NT2/D1 (cell line): Measurements from ENCODE around the gene SH2D1B.

Experiments used
- DNase-seq: peaks from one replicate; pipeline ENCODE4 v3.0.0-alpha.2; 2011; ENCODE audit warnings: low read depth, low spot score
- H3K27me3 ChIP-seq: 2 replicates; pipeline ENCODE4 v1.6.0; 2011; ENCODE audit warnings: mild to moderate bottlenecking; ENCODE audit not compliant: insufficient read length, insufficient read depth
- H3K36me3 ChIP-seq: 2 replicates; pipeline ENCODE4 v1.6.1; 2011; ENCODE audit warnings: mild to moderate bottlenecking, low read length, mixed read lengths; ENCODE audit not compliant: insufficient read depth, insufficient read length
- H3K4me1 ChIP-seq: 2 replicates; pipeline ENCODE4 v1.5.1; 2011; ENCODE audit not compliant: insufficient read depth, insufficient read length
- H3K4me3 ChIP-seq: 2 replicates; pipeline ENCODE4 v1.5.1; 2011; ENCODE audit warnings: low read depth; ENCODE audit not compliant: insufficient read length
- H3K9ac ChIP-seq: 2 replicates; pipeline ENCODE4 v1.6.0; 2011; ENCODE audit warnings: low read depth; ENCODE audit not compliant: insufficient read length
- H3K9me3 ChIP-seq: 2 replicates; pipeline ENCODE4 v1.5.1; 2011; ENCODE audit warnings: mild to moderate bottlenecking, low read length; ENCODE audit not compliant: insufficient read depth
- SUZ12 ChIP-seq: IDR thresholded peaks from 2 replicates; pipeline ENCODE4 v1.6.1; 2011; ENCODE audit not compliant: insufficient read length, insufficient read depth; ENCODE audit errors: extremely low read depth
- YY1 ChIP-seq: IDR thresholded peaks from 2 replicates; pipeline ENCODE4 v1.6.1; 2011; ENCODE audit not compliant: insufficient read length, insufficient read depth
- ZNF274 ChIP-seq: IDR thresholded peaks from 2 replicates; pipeline ENCODE4 v1.6.1; 2011; ENCODE audit warnings: mild to moderate bottlenecking, low read depth, low read length

The SH2D1B gene

DNA sequence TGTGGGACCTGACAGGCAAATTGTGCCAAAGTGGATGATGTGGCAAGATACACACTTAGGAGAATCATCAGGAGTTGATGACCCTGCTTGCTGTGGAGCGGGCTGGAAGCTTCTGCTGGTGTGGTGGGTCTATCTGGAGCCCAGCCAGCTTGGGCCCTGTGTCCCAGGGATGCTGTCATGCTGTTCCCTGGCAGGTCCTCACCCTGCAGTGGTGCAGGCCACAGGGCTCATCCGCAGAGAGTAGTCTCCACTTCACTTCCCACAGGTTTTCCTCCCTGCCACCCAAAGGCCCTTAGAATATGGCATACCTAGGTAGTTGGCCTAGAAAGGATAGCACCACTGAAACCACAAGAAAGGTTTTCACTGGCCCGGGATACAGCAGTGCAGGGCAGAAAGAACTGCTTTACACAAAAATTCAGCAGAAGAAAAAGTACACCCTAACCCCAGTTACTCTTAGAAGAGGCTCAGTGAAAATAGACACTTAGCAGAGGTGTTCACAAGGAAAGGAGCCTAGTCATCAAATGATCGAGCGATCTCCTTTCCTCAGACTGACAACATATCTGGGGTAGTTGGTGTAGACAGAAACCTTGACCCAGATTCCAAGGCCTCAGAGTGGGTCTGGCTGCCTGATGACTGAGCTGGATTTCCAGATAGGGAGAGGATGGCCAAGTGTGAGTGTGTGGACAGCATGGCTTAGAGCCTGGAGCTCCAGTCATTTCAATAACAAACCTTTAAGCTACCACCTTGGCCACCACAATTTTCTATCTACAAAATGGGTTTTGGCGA lies 31.7 kb downstream of the SH2D1B start:
- H3K4me3 ChIP-seq = no peak overlapping the region
- H3K9me3 ChIP-seq = no peaks in the 10 kb centered on the region
- peaks cover 13% of the 10 kb centered on the region for H3K36me3 ChIP-seq
- DNase-seq = no peak
- H3K27me3 ChIP-seq = no peaks in the 10 kb centered on the region
- TF ChIP-seq YY1 = no peak
- TF ChIP-seq SUZ12 = no peak
- TF ChIP-seq ZNF274 = no peak
- H3K4me1 ChIP-seq = peaks cover 15% of the 10 kb centered on the region
- no peak overlapping the region for H3K9ac ChIP-seq

DNA sequence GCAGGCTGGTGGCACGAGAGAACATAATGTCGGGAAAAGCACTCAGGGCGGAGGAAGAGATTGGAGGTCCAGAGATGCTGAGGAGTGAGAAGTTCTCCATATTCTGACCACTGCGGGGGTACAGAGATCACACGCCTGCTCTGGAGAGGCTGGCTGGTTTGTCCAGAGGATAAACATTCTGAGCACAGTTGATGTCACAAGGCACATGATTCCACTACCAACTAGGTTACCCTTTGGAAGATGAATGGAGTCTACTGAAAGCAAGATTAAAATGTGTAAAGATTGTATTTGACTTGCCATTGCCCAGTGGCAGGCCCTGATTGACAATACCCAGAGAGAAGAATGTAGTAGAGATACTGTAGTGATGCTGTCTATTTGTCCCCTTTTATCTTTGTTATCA lies 35.2 kb downstream of the SH2D1B start, which contains the start of gene SPATA46:
SPATA46 (minus strand) TSS at position 164 of the 400 bp plus-strand sequence; CDS start at position 100, 64 bp downstream.
- peaks cover 8% of the 10 kb centered on the region for H3K4me1 ChIP-seq
- no peak within 1 kb of the TSS for H3K4me3 ChIP-seq
- H3K9ac ChIP-seq = no peak within 1 kb of the TSS
- no peak for DNase-seq
- H3K36me3 ChIP-seq = no peaks in the 10 kb centered on the region
- H3K9me3 ChIP-seq = no peaks in the 10 kb centered on the region
- TF ChIP-seq YY1 (no peak), SUZ12 (no peak), ZNF274 (no peak)
- no peaks in the 10 kb centered on the region for H3K27me3 ChIP-seq

DNA sequence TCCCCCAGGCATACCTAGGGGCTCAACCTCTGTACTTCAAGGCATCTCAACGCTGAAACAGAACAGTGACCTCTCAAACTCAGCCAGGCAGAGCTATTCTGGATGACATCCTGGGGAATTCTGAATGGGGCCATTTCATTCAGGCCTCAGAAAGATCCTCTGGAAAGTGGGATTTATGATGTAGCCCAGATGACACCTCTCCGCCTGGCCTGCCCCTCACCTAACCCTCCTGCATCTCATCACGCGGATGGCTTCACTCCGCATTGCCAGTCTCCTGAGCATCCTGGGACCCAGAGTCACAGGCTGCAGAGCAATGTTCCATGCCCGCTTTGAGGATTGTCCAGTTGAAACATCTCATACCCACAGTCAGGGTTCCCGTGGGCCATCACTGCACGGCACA lies 36.5 kb downstream of the SH2D1B start:
- no peak overlapping the region for H3K4me3 ChIP-seq
- DNase-seq = no peak
- no peaks in the 10 kb centered on the region for H3K9me3 ChIP-seq
- no peak overlapping the region for H3K9ac ChIP-seq
- H3K36me3 ChIP-seq = no peaks in the 10 kb centered on the region
- no peak for TF ChIP-seq SUZ12
- TF ChIP-seq ZNF274 = no peak
- TF ChIP-seq YY1 = no peak
- peaks cover 8% of the 10 kb centered on the region for H3K4me1 ChIP-seq
- no peaks in the 10 kb centered on the region for H3K27me3 ChIP-seq

DNA sequence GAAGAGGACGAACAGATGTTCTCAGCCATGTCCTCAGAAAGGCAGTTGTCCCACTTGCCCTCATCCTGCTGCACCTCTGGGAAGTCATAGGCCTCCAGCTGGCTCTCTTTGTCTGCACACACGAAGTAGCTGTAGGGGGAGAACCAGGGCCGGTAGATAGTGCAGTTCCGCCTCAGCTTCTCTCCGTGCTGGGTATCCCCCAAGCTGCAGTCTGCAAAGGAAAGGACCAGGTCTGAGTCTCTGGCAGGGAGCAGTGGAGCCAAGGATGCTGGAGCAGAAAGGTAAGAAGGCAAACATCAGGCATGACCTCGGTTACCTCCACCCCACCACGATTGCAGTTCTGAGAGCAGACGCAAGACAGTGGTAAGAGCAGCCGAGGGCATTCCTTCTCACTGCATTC lies 37.5 kb downstream of the SH2D1B start:
- Histone ChIP-seq H3K4me3 (no peak overlapping the region), H3K9ac (no peak overlapping the region), H3K4me1 (peaks cover 8% of the 10 kb centered on the region), H3K9me3 (no peaks in the 10 kb centered on the region), H3K36me3 (peaks cover 5% of the 10 kb centered on the region), H3K27me3 (no peaks in the 10 kb centered on the region)
- DNase-seq = no peak
- TF ChIP-seq SUZ12 (no peak), YY1 (no peak), ZNF274 (no peak)

DNA sequence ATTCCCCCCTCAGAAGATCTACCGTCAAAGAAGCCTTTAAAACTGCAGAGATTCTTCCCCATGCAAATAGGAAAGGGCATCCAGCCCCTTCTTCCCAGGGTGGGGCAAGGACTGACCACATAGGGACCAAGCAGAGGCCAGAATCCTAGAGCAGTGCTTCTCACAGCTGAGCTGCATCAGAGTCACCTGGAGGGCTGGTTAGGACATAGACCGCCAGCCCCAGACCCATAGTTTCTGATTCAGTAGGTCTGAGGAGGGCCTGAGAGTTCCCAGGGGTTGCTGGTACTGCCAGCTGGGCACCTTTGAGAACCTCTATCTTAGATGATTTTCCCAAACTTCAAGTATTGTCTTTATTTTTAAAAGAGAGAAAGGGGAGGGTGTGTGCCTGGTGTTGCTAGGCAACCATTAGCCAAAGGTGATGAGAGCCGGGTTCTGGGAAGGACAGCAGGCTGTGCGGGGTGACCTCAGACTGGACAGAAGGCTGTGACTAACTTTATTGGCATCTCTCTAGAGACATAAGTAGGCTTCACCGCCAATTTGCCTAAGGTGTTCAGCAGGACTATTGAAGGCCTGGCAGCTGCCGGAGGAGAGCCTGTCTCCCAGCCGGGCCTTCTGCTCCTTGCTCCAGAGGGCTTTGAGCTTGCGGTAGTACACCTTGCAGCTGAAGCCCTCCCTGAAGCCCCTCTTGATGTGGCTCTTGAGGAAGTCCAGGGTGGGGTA lies 38.2 kb downstream of the SH2D1B start:
- TF ChIP-seq ZNF274 (no peak), SUZ12 (no peak), YY1 (no peak)
- peaks cover 8% of the 10 kb centered on the region for H3K4me1 ChIP-seq
- H3K27me3 ChIP-seq = no peaks in the 10 kb centered on the region
- no peak overlapping the region for H3K9ac ChIP-seq
- DNase-seq = no peak
- H3K9me3 ChIP-seq = no peaks in the 10 kb centered on the region
- no peak overlapping the region for H3K4me3 ChIP-seq
- peaks cover 6% of the 10 kb centered on the region for H3K36me3 ChIP-seq

DNA sequence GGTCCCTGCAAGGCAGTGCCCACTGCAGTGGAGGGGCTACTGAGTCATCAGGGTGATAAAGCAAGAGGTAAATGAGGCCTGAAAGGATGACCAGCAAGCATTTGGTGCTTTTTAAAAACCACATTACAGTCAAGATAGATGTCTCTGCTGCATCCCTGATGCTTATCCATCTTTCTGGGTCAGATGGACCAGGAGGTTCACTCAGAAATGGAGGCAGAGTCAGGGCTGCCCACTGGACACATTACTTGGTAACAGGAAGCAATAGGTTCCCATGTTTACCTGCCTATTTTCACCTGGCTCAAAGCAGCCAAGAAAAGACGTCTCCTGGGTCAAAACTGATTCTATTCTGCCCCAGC lies 38.9 kb downstream of the SH2D1B start:
- DNase-seq = no peak
- no peak overlapping the region for H3K9ac ChIP-seq

More for the DNA sequence above, 38.9 kb downstream of the SH2D1B start:
- H3K9me3 ChIP-seq = no peaks in the 10 kb centered on the region
- H3K4me1 ChIP-seq = peaks cover 8% of the 10 kb centered on the region
- no peak for TF ChIP-seq SUZ12
- TF ChIP-seq YY1 = no peak
- no peak for TF ChIP-seq ZNF274
- peaks cover 6% of the 10 kb centered on the region for H3K36me3 ChIP-seq
- H3K27me3 ChIP-seq = no peaks in the 10 kb centered on the region
- no peak overlapping the region for H3K4me3 ChIP-seq
